ENCODE results near the gene ALDH4A1.
"Not testable (repeated sequence)": the region's sequence is repeated elsewhere in the genome, so short reads cannot be mapped to it uniquely, and the experiment has no call there.

Gene ALDH4A1

DNA sequence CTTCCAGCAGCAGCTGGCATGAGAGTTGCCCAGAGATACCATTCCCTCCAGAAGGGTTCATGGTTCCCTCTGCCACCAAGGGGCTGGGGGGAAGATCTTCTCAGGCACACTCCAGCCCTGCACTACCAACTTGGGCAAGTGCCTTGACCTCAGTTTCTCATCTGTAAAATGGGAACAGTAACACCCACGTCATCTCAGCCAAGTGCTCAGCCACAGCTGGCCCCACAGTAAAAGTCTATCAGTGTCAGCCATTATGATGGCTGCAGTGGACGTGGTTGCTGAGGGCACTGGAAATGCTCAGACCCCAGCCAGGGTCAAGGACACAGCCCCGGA is 26.6 kb downstream of the ALDH4A1 start:
- DNase-seq = no peak

DNA sequence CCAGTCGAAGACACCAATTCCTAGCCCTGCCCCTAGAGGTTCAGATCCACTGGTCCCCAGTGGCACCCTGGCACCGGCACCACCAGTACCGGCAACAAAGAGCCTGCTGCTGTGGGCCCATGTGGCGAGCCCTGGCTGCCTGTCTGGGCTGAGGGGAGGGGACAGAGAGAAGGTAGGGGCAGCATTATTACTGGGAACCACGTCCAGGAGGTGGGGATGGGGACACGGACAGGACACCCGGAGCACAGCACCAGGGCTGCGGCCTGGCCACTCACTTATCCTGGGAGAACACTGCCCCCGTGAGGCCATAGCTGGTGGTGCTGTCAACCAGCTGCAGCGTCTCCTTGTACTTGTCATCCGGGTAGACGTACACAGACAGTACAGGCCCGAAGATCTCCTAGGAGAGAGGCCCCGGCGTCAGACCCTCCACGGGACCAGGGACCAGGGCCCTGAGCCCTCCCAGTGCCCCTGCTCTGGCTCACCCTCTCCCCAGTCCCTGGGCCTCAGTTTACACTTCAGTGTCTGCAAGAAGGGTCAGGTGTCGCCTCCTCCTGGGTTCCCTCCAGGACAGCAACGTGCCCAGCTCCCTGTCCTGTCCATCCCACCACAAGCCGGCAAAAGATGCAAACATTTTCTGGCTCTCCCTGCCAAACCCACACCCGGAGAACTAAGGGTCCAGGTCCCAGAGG is 27.1 kb downstream of the ALDH4A1 start:
- DNase-seq = peak; percentile 35

DNA sequence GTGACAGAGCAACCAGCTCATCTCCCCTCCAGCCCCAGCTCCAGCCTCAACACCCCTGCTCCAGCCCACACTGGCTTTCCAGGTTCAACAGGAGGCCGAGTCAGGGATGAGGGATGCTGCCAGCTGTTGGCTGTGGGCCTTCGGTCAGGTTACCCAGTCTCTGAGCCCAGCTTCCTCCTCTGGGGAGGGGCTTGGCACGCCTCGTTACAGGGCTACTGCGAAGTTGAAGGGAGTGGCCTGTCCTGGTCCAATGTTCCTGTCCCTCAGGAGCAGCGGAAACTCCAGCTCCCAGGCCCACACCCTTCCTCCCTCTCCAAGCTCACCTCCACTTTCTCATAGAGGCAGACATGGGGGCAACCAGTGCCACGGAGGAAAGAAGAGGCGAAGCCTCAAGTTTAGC is 27.8 kb downstream of the ALDH4A1 start:
- no peak for DNase-seq

DNA sequence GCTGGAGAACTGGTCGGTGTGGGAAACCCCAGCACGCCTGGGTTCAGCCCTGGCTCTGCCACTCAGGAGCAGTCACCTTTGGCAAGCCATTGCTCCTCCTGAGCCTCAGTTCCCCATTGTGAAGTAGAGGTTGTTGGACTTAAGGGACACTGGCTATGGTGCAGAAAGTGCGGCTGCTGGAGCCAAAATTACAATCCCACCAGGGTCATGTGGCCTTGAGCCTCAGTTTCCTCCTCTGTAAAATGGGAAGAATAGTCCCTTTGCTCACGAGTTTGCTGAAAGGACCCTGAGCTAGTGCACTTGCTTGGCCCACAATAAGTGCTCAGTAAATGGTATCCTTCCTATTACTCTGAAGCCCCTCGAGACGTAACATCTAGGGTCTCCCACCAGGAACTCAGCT is 28.3 kb downstream of the ALDH4A1 start:
- DNase-seq = no peak

DNA sequence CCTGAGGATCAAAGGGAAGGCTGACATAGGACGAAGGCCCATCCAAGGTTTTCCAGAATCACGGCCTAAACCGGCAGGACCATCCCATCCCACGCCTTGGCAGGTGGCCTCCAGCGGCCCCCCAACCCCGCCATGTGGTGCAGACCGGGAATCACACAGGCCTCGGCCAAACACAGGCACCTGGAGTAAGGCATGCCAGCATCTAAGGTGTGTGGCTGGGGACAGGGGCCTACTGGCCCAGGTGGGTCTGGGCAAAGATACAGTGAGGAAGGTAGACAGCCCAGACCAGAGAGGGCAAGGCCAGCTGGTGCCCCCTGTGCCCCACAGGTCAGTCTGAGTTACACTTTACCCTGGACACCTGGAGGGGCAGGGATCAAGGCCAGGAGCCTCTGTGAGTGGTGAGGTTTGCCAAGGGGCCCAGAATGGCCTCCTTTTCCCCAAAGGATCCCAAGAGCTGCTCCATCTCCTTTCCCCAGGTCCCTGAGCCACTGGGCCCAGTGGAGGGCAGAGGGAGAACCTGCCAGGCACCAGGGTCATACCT is 30.2 kb downstream of the ALDH4A1 start:
- DNase-seq = no peak

DNA sequence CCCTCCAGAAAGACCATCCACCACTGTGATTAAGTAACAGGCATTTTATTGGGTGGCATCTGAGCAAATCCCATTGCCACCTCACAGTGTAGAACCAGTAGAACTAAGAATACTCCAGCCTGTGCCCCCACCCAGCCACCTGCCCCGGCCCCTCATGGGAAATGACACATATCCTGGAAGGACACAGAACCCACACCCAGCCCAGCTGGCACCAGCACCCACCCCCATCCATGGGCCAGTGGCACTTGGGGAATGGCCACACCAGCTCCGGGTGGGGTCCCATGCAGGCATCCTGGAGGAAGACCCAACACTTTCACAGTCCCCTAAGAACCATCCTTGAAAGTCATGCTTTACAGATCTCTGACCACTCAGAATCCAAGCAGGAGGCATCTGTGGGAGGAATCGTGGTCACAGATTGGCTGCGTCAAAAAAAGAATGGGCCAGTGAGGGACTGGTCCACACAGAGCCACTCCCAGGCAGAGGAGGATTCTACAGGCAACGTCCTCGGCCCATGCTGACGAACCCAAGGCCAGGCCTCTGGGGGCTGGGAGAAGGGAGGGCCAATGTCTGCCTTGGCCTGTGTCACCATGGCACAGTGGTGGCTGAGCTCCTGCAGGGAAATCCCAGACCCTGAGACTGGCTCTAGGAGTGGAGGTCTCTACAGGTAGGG is 30.8 kb downstream of the ALDH4A1 start:
- DNase-seq = no peak

DNA sequence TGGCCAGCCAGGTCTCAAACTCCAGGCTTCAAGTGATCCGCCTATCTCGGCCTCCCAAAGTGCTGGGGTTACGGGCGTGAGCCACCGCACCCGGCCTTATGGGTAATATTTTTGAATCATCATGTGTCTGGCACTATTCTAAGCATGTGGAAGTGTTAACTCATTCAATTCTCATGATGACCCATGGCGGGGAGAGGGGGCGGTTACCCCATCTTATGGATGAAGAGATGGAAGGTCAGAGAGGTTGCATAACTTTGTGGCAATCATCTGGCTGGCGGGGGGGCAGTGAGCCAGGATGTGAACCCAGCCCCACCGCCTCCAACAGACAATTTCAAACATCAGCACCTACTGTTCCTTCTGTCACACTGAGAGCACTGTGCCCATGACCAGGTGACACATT is 31.4 kb downstream of the ALDH4A1 start:
- no peak for DNase-seq

DNA sequence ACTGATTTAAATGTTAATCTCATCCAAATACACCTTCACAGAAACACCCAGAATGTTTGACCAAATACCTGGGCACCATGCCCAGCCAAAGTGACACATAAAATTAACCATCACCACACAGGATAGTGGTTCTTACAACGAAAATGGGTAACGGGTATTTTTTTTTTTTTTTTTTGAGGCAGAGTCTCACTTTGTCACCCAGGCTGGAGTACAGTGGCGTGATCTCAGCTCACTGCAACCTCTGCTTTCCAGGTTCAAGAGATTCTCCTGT is 31.8 kb downstream of the ALDH4A1 start:
- DNase-seq = not testable (repeated sequence)

DNA sequence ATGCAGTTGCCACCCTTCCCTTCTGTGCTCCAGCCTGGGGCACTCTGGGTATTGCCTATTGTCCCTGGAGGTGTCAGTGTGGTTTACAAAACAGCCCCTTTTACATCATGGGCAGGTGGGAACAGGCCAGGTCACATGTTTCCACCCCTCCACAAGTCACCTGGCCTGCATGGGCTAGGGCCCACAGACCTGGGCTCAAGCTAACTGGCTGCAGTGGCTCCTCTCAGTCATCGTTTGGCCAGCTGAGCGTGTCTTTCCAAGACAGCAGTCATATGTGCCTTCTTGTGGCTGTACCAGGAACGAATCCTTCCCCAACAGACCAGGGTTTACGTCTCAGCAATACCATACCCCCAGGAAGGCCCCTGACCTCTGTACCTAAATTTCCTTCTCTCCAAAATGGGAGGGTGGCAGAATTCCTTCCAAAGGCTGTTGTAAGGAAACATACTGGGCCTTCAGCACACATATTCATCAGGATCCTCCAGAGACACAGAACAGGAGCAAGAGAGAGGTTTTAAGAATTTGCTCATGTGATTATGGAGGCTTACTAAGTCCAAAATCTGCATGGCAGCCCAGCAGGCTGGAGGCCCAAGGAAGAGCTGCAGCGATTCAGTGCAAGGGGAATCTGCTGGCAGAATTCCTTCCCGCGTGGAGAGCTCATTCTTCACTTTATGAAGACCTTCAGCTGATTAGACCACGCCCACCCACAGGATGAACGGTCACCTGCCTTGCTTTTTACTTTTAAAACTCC is 32.3 kb downstream of the ALDH4A1 start:
- no peak for DNase-seq

DNA sequence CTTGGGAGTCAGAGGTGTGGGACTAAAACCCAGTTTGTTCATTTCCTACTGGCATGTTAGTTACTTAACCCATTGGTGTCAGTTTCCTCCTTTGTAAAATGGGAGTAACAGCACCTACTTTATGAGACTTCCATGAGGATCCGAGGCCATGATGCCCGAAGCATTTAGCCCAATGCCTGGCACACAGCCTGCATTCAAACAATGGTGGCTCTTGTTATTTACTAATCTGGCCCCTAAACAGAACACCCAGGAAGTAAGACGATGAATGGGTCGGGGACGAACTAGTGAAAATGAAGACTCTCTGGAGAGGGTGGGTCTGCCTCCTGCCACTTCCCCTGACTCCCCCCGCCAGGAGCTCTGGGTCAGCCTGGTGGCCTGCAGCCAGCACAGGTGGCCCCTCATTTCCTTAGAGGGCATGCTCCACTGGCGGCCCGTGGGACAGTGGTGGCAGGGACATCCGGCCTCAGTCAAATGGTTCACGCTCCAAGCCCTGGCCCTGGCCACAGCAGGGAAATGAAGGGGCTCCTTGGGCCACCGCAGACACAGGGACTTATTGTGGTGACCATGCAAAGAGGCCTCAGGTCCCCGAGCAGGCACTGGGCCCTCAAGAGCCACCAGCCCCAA is 33.4 kb downstream of the ALDH4A1 start:
- DNase-seq = no peak

DNA sequence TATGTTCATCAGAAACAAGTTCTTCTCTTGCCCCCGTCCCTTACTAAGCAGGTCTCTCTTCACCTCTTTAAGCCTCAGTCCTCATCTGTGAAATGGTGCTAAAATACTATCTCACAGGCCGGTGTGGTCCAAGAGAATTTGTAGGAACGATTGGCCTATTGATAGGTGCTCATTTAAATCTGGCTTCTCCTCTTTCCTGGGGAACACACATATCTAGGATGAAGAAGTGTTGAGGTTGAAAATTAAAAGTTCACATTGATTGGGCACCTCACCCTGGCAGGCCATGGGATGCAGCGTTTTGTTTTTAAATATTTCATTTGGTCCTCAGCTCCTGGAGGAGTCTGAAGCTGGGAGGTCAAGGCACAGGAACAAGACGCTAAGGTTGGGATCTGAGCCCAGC is 34.0 kb downstream of the ALDH4A1 start:
- DNase-seq = no peak

DNA sequence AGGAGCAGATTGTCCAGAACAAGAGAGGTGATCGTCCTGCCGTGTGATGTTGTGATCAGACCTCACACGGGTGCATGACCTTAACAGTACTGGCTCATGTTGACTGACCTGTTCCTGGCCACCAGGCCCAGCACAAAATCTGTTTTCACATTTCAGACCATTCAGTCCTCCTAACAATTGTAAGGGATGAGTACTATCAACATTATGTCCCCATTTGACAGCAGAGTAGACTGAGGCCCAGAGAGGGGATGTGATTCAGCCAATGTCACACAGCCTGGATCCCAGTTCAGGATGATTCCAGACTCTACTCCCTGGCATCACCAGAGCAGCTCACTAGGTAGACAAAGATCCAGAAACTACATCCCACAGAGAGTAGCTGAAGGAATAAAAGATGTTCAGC is 35.5 kb downstream of the ALDH4A1 start:
- no peak for DNase-seq

DNA sequence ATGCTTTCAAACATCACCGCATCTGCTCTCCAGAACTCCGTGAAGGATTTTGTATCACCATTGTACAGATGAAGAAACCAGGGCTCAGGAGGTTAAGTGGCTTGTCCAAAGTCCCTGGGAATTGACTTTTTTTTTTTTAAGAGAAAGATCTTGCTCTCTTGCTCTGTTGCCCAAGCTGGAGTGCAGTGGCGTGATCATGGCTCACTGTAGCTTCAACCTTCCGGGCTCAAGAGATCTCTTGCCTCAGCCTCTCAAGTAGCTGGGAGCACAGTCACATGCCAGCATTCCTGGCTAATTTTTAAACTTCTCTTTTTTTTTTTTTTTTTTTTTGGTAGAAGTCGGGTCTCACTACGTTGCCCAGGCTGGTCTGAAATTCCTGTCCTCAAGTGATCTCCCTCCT is 36.0 kb downstream of the ALDH4A1 start:
- DNase-seq = no peak

DNA sequence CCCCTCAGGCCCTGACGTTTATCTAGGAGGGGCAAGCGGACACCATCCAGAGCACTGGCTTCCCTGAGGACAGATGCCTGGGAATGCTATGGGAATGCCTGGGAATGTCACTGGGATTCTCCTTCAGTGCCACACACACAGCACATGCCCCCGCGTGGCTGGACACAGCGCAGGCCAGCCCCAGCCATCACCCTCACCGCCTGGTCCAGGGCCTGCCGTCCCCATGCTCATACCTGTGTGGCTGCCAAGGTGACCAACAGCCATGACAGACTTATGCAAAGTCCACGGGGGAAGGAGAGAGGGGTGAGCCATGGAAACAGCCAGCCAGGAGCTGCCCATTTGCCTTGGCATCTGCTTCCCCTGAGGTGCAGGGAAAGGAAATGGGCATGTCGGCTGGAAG is 37.2 kb downstream of the ALDH4A1 start:
- DNase-seq = no peak

DNA sequence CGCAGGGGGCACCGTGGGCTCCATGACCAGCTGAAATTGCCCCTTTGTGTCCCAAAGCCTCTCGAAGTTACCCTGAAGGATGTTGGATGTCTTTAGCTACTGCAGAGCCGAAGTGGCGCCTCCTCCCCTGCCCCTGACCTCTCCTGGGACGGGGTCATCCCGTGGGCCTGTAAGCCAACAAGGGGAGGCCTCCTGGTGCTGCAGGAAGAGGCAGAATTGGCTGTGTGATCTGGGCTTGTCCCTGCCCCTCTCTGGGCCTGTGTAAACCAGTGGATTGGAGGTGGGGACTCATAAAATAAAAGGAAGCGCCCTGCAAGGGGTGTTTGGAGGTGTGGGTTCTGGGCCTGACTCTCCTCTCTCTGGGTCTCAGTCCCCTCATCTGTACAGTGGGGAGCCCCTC is 40.8 kb downstream of the ALDH4A1 start:
- no peak for DNase-seq

DNA sequence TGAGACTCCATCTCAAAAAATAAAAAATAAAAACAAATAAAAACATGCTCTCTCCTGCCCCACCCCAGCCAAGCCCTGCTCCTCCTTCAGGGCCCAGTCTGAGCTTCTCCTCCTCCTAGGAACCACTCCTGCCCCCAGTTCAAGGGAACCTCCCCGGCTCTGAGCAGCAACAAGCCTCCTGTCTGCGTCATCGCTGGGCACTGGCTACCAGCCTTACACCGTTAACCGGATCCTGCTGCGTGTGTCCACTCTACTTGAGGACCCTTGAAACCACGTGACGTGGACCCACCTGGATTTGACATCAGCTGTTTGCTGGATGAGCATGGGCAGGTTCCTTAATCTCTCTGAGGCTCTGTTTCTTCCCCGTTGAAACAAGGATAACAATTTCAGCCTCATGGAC is 41.3 kb downstream of the ALDH4A1 start:
- DNase-seq = no peak

DNA sequence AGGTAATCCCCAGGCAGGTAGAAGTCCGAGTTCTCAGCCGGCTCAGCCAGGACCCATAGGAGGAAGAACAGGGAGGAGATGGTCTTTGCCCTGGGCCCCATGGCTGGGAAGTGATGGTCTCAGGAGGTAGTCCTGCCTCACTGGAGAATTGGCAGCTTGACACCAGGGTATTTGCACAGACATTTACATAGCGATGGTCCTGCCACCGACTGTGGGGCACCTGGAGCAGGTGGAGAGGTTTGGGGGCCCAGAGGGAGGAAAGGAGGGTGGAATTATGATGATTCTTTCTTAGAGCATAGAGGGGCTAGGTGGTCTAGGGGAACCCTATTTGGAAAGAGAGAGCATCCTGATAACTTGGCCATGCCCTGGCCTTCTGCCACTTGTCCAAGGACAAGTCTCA is 42.8 kb downstream of the ALDH4A1 start, which contains the start of gene TAS1R2:
TAS1R2 (minus strand) TSS at position 101 of the 400 bp plus-strand sequence; CDS start at position 101, 0 bp downstream.
- DNase-seq = no peak

DNA sequence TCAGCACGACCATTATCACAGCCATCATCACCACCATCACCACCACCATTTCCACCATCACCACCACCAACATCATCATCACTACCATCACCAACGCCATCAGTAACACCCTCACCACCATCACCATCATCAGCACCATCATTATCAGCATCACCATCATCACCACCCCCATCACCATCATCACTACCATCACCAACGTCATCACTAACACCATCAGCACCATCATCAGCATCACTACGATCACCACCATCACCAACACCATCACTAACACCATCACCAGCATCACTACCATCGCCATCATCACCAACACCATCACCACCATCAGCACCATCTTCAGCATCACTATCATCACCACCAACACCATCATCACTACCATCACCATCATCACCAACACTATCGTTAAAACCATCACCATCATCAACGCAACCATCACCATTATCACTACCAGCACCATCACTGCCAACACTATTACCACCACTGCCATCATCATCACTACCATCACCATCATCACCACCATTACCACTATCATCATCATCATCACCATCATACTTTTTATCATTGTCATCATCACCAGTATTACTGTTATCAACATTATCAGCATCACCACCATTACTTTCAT is 44.2 kb downstream of the ALDH4A1 start:
- DNase-seq = no peak

DNA sequence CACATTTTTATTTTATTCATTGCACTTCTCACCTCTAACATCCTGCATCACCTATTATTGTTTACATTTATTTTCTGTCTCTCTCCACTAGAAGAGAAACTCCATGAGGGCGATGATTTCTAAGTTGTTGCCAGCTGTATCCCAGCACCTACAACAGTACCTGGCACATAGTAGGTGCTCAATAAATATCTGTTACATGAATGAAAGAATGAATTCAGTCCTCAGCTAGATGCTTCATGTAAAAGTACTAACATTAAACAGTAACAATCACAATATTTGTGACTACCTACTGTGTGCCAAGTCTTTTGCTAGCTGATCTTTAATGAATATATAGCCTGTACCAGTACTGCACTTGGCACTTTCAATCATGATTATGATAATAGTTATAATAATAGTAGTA is 45.9 kb downstream of the ALDH4A1 start:
- DNase-seq = no peak

DNA sequence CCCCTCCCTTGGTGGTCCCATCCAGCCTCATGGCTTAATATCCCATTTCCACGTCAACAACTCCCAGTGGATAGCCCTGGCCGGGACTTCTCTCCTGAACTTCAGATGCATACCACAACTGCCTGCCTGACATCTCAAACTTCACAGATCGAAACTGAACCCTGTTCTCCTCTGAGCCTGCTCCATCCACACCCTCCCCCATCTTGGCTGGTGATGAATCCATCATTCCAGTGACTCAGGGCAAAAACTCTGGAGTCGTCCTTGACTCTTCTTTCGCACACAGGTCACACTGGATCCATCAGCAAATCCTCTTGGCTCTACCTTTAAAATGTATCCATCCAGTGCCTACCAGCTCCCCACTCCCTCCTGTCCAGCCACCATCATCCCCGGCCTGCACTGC is 46.8 kb downstream of the ALDH4A1 start:
- DNase-seq = no peak

DNA sequence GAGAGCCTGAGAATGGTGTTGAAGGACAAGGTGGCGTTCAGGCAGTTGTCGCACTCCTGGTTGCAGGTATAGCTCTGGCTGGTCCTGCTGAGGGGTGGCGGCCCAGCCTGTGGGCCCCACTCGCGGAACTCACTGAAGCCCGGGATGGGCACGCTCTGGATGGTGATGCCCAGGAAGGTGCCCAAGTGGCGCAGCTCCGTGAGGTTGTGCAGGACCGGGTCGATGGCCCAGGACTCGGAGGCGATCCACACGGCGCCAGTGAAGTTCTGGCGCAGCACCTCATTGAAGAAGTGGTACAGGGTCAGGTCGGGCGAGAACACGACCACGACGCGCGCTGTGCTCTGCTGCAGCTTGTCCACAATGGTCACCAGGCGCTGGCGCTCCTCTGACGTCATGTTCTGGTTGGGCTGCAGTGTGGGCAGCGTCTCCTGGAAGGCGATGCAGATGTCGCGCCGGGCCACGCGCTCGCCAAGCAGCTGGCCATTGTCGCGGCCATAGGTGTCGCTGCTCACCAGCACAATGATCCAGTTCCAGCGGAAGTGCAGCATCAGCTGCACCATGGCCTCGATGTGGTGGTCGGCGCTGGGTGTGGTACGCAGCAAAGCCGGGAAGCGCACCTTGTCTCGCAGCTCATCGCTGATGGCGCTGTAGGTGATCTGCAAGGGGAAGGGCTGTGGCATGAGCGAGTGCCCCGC is 47.9 kb downstream of the ALDH4A1 start:
- DNase-seq = no peak

DNA sequence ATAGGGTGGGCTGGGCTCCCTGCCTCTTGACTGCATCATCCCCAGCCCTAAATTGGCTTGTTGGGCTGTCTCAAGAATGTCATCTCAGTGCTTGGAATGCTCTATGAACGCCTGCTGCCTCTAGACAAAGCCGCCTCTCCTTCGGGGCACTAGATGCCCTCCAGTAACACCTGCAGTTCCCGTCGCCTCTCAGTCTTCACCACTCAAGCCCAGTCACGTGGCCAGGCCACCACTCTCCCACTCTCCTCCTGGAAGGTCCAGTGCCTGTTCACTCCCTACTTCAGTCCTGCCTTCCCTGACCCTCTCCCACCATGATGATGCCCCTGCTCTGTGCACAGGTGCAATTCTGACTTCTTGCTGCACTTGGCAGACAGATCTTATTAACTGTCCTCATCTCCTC is 49.9 kb downstream of the ALDH4A1 start:
- no peak for DNase-seq

DNA sequence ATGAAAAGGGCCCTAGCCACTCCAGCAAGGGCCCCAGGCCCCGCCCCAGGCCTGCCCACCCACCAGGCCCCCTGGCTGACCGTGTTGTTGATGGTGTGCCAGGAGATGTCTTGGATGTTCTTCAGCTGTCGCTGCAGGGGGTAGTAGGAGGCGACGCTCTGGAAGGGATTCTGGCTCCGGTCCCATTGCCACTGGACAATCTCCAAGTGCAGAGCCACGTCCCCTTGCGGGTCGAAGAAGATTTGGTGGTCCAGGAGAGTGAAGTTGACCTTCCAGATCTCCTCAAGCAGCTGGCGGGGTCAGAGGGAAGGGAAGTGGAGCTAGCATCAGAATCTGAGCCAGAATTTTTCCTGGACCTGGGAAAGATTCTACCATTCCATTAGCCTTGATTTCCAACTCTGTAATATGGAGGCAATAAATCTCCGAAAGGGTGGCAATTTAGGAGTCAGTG is 53.1 kb downstream of the ALDH4A1 start:
- DNase-seq = no peak
